H9 (cell line): Measurements from ENCODE around the gene LAMP5. TPM values are rescaled to one million over a fixed set of nuclear protein-coding genes. Genes with fewer than 3 reads are reported as not detected.

Experiments used
- DNase-seq: peaks from one replicate; pipeline ENCODE4 v3.0.0-alpha.2; 2017
- H2AFZ ChIP-seq: one replicate; pipeline ENCODE4 v1.6.1; 2013; ENCODE audit warnings: mild to moderate bottlenecking, low read length, control low read depth, moderate library complexity
- H2AK5ac ChIP-seq: 2 replicates; pipeline ENCODE4 v1.6.1; 2013; ENCODE audit warnings: low read length, control low read depth, mixed read lengths; ENCODE audit not compliant: insufficient read length
- H2BK120ac ChIP-seq: one replicate; pipeline ENCODE4 v1.6.1; 2013; ENCODE audit warnings: low read depth, mild to moderate bottlenecking, low read length, control low read depth, inconsistent platforms; ENCODE audit not compliant: poor library complexity, severe bottlenecking
- H2BK12ac ChIP-seq: 2 replicates; pipeline ENCODE4 v1.6.1; 2013; ENCODE audit warnings: low read length, control low read depth, mixed read lengths, low read depth; ENCODE audit not compliant: insufficient read length
- H2BK15ac ChIP-seq: 2 replicates; pipeline ENCODE4 v1.6.1; 2013; ENCODE audit warnings: low read depth, low read length, control low read depth
- H2BK20ac ChIP-seq: one replicate; pipeline ENCODE4 v1.6.1; 2013; ENCODE audit warnings: low read depth, mild to moderate bottlenecking, low read length, control low read depth, inconsistent platforms; ENCODE audit not compliant: poor library complexity, severe bottlenecking
- H2BK5ac ChIP-seq: 2 replicates; pipeline ENCODE4 v1.6.1; 2013; ENCODE audit warnings: low read length, control low read depth, mixed read lengths; ENCODE audit not compliant: insufficient read length
- H3K14ac ChIP-seq: 2 replicates; pipeline ENCODE4 v1.6.1; 2013; ENCODE audit warnings: low read length, control low read depth; ENCODE audit not compliant: insufficient read depth
- H3K18ac ChIP-seq: 2 replicates; pipeline ENCODE4 v1.6.1; 2013; ENCODE audit warnings: low read depth, mild to moderate bottlenecking, mixed read lengths, low read length, control low read depth; ENCODE audit not compliant: insufficient read length
- H3K23ac ChIP-seq: 2 replicates; pipeline ENCODE4 v1.6.1; 2013; ENCODE audit warnings: low read length, control low read depth, mixed read lengths, low read depth; ENCODE audit not compliant: insufficient read length
- H3K23me2 ChIP-seq: 2 replicates; pipeline ENCODE4 v1.6.1; 2013; ENCODE audit warnings: low read depth, mild to moderate bottlenecking, mixed read lengths, low read length, control low read depth; ENCODE audit not compliant: insufficient read length, poor library complexity, severe bottlenecking
- H3K27ac ChIP-seq: 2 replicates; pipeline ENCODE4 v1.5.1; 2013; ENCODE audit warnings: low read length, control low read depth, mixed read lengths, low read depth; ENCODE audit not compliant: insufficient read length
- H3K27me3 ChIP-seq: 2 replicates; pipeline ENCODE4 v1.6.1; 2013; ENCODE audit warnings: low read length, control low read depth, inconsistent platforms; ENCODE audit not compliant: insufficient read depth
- H3K4ac ChIP-seq: 2 replicates; pipeline ENCODE4 v1.6.1; 2013; ENCODE audit warnings: low read depth, mild to moderate bottlenecking, control low read depth, inconsistent platforms, low read length, moderate library complexity
- H3K4me1 ChIP-seq: 2 replicates; pipeline ENCODE4 v1.6.1; 2013; ENCODE audit warnings: low read length, control low read depth, inconsistent platforms; ENCODE audit not compliant: insufficient read depth
- H3K4me2 ChIP-seq: 2 replicates; pipeline ENCODE4 v1.6.1; 2013; ENCODE audit warnings: low read length, control low read depth, mixed read lengths; ENCODE audit not compliant: insufficient read length, insufficient read depth
- H3K56ac ChIP-seq: 2 replicates; pipeline ENCODE4 v1.6.1; 2013; ENCODE audit warnings: low read depth, mild to moderate bottlenecking, mixed read lengths, low read length, control low read depth; ENCODE audit not compliant: insufficient read length
- H3K79me1 ChIP-seq: 2 replicates; pipeline ENCODE4 v1.6.1; 2013; ENCODE audit warnings: low read depth, mild to moderate bottlenecking, moderate library complexity, low read length, control low read depth, inconsistent platforms; ENCODE audit not compliant: insufficient read depth, poor library complexity, severe bottlenecking
- H3K79me2 ChIP-seq: 2 replicates; pipeline ENCODE4 v1.6.1; 2013; ENCODE audit warnings: low read length, control low read depth, inconsistent platforms; ENCODE audit not compliant: insufficient read depth
- H3K9ac ChIP-seq: 2 replicates; pipeline ENCODE4 v1.6.1; 2013; ENCODE audit warnings: low read length, control low read depth, mixed read lengths; ENCODE audit not compliant: insufficient read length; ENCODE audit errors: extremely low read depth
- H3K9me3 ChIP-seq: one replicate; pipeline ENCODE4 v1.6.1; 2013; ENCODE audit warnings: low read depth, low read length, inconsistent platforms; ENCODE audit not compliant: control insufficient read depth
- H3T11ph ChIP-seq: one replicate; pipeline ENCODE4 v1.6.1; 2013; ENCODE audit warnings: mild to moderate bottlenecking, low read length, control low read depth, inconsistent platforms
- H4K20me1 ChIP-seq: one replicate; pipeline ENCODE4 v1.6.1; 2013; ENCODE audit not compliant: control insufficient read depth, insufficient read length, insufficient read depth
- H4K5ac ChIP-seq: 2 replicates; pipeline ENCODE4 v1.6.1; 2013; ENCODE audit warnings: low read depth, mild to moderate bottlenecking, mixed read lengths, low read length, control low read depth; ENCODE audit not compliant: insufficient read length
- H4K8ac ChIP-seq: replicated peaks from 2 replicates; pipeline ENCODE4 v1.6.1; 2013; ENCODE audit warnings: low read length, control low read depth, mixed read lengths, low read depth; ENCODE audit not compliant: insufficient read length
- H4K91ac ChIP-seq: 2 replicates; pipeline ENCODE4 v1.6.1; 2013; ENCODE audit warnings: low read depth, mild to moderate bottlenecking, moderate library complexity, mixed read lengths, low read length, control low read depth; ENCODE audit not compliant: insufficient read length
- H3K27ac Mint-ChIP-seq, 3 experiments: 2 replicates in 2 of 3; 3 replicates in 1 of 3; pipeline ENCODE4 v1.8.0; 2020 to 2021; ENCODE audit warnings: mixed read lengths in 3 of 3, mild to moderate bottlenecking in 1 of 3, moderate library complexity in 1 of 3
- H3K27me3 Mint-ChIP-seq: 2 replicates; pipeline ENCODE4 v1.8.0; 2021; ENCODE audit warnings: low read depth, mild to moderate bottlenecking, moderate library complexity, mixed read lengths
- H3K36me3 Mint-ChIP-seq, 3 experiments: 2 replicates in 2 of 3; 3 replicates in 1 of 3; pipeline ENCODE4 v1.8.0; 2020 to 2021; ENCODE audit warnings: low read depth in 3 of 3, mixed read lengths in 3 of 3; ENCODE audit not compliant: insufficient read depth in 1 of 3
- H3K4me1 Mint-ChIP-seq, 2 experiments: 2 replicates each; pipeline ENCODE4 v1.8.0; 2020; ENCODE audit warnings: mixed read lengths in 2 of 2
- H3K4me3 Mint-ChIP-seq, 2 experiments: 2 replicates in 1 of 2; 3 replicates in 1 of 2; pipeline ENCODE4 v1.8.0; 2020 to 2021; ENCODE audit warnings: mild to moderate bottlenecking in 2 of 2, mixed read lengths in 2 of 2, moderate library complexity in 1 of 2
- H3K9me3 Mint-ChIP-seq, 2 experiments: 2 replicates in 1 of 2; 3 replicates in 1 of 2; pipeline ENCODE4 v1.8.0; 2020; ENCODE audit warnings: mild to moderate bottlenecking in 2 of 2, mixed read lengths in 2 of 2, moderate library complexity in 1 of 2
- CTCF ChIP-seq: fragments of 200-600 bp; sonication (generic); conservative IDR thresholded peaks from 3 replicates; pipeline ENCODE4 v1.8.0; 2021; ENCODE audit warnings: antibody characterized with exemption, mild to moderate bottlenecking
- total RNA-seq: library from RNA; stranded (reverse); gene quantifications from 2 replicates; pipeline ENCODE4 v1.2.1, GENCODE V29; 2021

Gene LAMP5
- total RNA-seq, 1 experiment from 2014 or later = 0.35 TPM

- Histone ChIP-seq H3K4me1 (no peaks in the 10 kb centered on the region), H3K9ac (no peak overlapping the region), H3K9me3 (no peaks in the 10 kb centered on the region), H4K5ac (no peak overlapping the region), H2BK12ac (no peak overlapping the region), H3K27me3 (no peaks in the 10 kb centered on the region), H2BK20ac (no peak overlapping the region), H4K91ac (no peak overlapping the region), H3K18ac (no peak overlapping the region), H3K23ac (no peak overlapping the region), H2AK5ac (no peak overlapping the region), H3K23me2 (no peaks in the 10 kb centered on the region), H4K20me1 (no peaks in the 10 kb centered on the region), H2AFZ (no peak overlapping the region), H3K27ac (no peak overlapping the region), H3K4ac (no peak overlapping the region), H3K4me2 (no peak overlapping the region), H2BK15ac (no peak overlapping the region), H2BK5ac (no peak overlapping the region), H4K8ac (no peak overlapping the region), H3T11ph (no peak overlapping the region), H3K79me1 (no peaks in the 10 kb centered on the region), H2BK120ac (no peak overlapping the region), H3K56ac (no peak overlapping the region), H3K79me2 (no peaks in the 10 kb centered on the region), H3K14ac (no peak overlapping the region)
- H3K4me3 Mint-ChIP-seq = no peak overlapping the region
- no peak for TF ChIP-seq CTCF
- DNase-seq = no peak
- no peak overlapping the region for H3K27ac Mint-ChIP-seq
- H3K36me3 Mint-ChIP-seq = no peaks in the 10 kb centered on the region
- no peaks in the 10 kb centered on the region for H3K4me1 Mint-ChIP-seq
- H3K27me3 Mint-ChIP-seq = no peaks in the 10 kb centered on the region
- no peaks in the 10 kb centered on the region for H3K9me3 Mint-ChIP-seq
These were observed 38.9 kb upstream of the LAMP5 start for GRCh38 chr20:9475456-9475855.
